Measurements from ENCODE around the gene TYMS. TPM values are rescaled to one million over a fixed set of nuclear protein-coding genes. Genes with fewer than 3 reads are reported as not detected.

TYMS gene
- total and polyA plus RNA-seq, 9 of the 15 experiments (the other 6 are each of a cell fraction or from before 2014, with no cell fraction given) = 69.1 to 409 (median 175) TPM

DNA sequence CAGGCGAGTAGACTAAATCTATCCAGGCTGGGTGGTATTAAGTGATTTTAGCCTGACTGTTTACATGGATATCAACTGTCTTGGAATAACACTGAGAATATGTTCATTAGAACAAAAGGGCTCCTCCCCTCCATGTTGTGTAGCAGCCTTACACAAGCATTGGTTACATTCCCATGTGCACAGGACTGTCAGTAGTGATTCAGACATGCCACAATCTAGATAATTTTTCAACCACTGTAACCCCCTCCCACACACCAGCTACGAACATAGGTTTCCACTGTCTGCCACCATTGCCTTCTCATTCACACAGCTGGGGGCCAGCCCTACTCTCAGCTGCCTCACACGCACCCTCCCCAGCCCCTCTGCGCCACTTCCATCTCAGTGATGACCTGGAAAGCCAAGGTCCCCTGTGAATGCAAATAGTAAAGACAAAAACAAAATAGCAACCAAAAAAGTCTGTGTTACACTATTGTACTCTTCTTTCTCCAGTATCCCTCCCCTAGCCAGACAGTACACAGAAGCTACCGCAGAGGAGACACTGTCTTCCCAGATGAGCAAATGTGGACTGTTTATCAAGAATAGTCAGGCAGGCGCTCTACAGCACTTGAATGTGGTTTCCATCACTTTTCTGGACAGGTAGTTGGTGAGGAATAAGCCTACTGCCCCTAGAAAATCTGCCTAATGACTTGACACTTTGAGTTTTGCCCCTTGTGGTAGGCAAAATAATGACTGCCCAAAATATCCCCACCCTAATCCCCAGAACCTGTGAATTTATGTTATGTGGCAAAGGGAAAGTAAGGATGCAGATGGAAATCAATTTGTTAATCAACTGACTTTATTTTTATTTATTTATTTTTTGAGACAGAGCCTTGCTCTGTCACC, 27.9 kb upstream of the TYMS start (continued):
- TF ChIP-seq POU5F1 (IDR thresholded peaks at IDR 0.05; ENCODE audit: borderline replicate concordance, low read depth, low read length, partially characterized antibody) (no peak), ZNF224 (CRISPR knock-in tag; IDR thresholded peaks at IDR 0.05) (no peak), FOS (IDR thresholded peaks at IDR 0.05; ENCODE audit: extremely low read depth, insufficient read length) (no peak), MYNN (IDR thresholded peaks at IDR 0.05) (no peak), MYNN (CRISPR knock-in tag; IDR thresholded peaks at IDR 0.05) (no peak), FOXJ2 (tag; IDR thresholded peaks at IDR 0.05) (no peak), EWSR1 (IDR thresholded peaks at IDR 0.05; ENCODE audit: borderline replicate concordance, low read depth, partially characterized antibody) (no peak), TFAM (CRISPR knock-in tag; conservative IDR thresholded peaks at IDR 0.05) (no peak), ZSCAN29 (IDR thresholded peaks at IDR 0.05) (no peak), MYC (IDR thresholded peaks at IDR 0.05; ENCODE audit: low read depth, low read length) (0 out of 2 replicates have a peak, but pooled peaks have one; percentile 21), MYC (CRISPR knock-in tag; IDR thresholded peaks at IDR 0.05; ENCODE audit: borderline replicate concordance, low read depth) (no peak), TRIM28 (IDR thresholded peaks at IDR 0.05) (no peak), TAF9B (IDR thresholded peaks at IDR 0.05; ENCODE audit: partially characterized antibody) (no peak), ZNF586 (CRISPR knock-in tag; conservative IDR thresholded peaks at IDR 0.05) (no peak), NUFIP1 (IDR thresholded peaks at IDR 0.05; ENCODE audit: partially characterized antibody) (no peak), ZNF384 (IDR thresholded peaks at IDR 0.05; ENCODE audit: low read depth, low read length) (no peak), ARID2 (IDR thresholded peaks at IDR 0.05) (no peak), PTTG1 (tag; IDR thresholded peaks at IDR 0.05; ENCODE audit: low read depth) (no peak), HSF4 (CRISPR knock-in tag; IDR thresholded peaks at IDR 0.05; ENCODE audit: borderline replicate concordance) (no peak), MAFF (IDR thresholded peaks at IDR 0.05; ENCODE audit: low read length) (peak; percentile 29; the same call in 1 of the 2 replicates), ZFP1 (CRISPR knock-in tag; IDR thresholded peaks at IDR 0.05) (no peak)
- TF ChIP-seq, protein P1, sequence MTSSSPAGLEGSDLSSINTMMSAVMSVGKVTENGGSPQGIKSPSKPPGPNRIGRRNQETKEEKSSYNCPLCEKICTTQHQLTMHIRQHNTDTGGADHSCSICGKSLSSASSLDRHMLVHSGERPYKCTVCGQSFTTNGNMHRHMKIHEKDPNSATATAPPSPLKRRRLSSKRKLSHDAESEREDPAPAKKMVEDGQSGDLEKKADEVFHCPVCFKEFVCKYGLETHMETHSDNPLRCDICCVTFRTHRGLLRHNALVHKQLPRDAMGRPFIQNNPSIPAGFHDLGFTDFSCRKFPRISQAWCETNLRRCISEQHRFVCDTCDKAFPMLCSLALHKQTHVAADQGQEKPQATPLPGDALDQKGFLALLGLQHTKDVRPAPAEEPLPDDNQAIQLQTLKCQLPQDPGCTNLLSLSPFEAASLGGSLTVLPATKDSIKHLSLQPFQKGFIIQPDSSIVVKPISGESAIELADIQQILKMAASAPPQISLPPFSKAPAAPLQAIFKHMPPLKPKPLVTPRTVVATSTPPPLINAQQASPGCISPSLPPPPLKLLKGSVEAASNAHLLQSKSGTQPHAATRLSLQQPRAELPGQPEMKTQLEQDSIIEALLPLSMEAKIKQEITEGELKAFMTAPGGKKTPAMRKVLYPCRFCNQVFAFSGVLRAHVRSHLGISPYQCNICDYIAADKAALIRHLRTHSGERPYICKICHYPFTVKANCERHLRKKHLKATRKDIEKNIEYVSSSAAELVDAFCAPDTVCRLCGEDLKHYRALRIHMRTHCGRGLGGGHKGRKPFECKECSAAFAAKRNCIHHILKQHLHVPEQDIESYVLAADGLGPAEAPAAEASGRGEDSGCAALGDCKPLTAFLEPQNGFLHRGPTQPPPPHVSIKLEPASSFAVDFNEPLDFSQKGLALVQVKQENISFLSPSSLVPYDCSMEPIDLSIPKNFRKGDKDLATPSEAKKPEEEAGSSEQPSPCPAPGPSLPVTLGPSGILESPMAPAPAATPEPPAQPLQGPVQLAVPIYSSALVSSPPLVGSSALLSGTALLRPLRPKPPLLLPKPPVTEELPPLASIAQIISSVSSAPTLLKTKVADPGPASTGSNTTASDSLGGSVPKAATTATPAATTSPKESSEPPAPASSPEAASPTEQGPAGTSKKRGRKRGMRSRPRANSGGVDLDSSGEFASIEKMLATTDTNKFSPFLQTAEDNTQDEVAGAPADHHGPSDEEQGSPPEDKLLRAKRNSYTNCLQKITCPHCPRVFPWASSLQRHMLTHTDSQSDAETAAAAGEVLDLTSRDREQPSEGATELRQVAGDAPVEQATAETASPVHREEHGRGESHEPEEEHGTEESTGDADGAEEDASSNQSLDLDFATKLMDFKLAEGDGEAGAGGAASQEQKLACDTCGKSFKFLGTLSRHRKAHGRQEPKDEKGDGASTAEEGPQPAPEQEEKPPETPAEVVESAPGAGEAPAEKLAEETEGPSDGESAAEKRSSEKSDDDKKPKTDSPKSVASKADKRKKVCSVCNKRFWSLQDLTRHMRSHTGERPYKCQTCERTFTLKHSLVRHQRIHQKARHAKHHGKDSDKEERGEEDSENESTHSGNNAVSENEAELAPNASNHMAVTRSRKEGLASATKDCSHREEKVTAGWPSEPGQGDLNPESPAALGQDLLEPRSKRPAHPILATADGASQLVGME (CRISPR knock-in tag; IDR thresholded peaks at IDR 0.05) = no peak
- TF ChIP-seq, protein P2, sequence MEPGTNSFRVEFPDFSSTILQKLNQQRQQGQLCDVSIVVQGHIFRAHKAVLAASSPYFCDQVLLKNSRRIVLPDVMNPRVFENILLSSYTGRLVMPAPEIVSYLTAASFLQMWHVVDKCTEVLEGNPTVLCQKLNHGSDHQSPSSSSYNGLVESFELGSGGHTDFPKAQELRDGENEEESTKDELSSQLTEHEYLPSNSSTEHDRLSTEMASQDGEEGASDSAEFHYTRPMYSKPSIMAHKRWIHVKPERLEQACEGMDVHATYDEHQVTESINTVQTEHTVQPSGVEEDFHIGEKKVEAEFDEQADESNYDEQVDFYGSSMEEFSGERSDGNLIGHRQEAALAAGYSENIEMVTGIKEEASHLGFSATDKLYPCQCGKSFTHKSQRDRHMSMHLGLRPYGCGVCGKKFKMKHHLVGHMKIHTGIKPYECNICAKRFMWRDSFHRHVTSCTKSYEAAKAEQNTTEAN (CRISPR knock-in tag; IDR thresholded peaks at IDR 0.05) = no peak
